BLaER1 treated with 17β-estradiol and CSF1 and Interleukin-3, amounts not matched to agents 10 nM and 100 nM (cell line): ENCODE data around the gene TMPRSS4.

Experiments
- H3K27ac ChIP-seq, 11 experiments: shearing (Covaris generic); formaldehyde crosslinking; 2 replicates each; pipeline ENCODE4 v1.8.1; 2022
- H3K27me3 ChIP-seq, 11 experiments: shearing (Covaris generic); formaldehyde crosslinking; 2 replicates each; pipeline ENCODE4 v1.8.1; 2022
- H3K36me3 ChIP-seq, 11 experiments: shearing (Covaris generic); formaldehyde crosslinking; 2 replicates each; pipeline ENCODE4 v1.8.1; 2022
- H3K4me1 ChIP-seq, 10 experiments: shearing (Covaris generic); formaldehyde crosslinking; 2 replicates each; pipeline ENCODE4 v1.8.1; 2022
- H3K4me2 ChIP-seq, 11 experiments: shearing (Covaris generic); formaldehyde crosslinking; 2 replicates each; pipeline ENCODE4 v1.8.1; 2022
- H3K4me3 ChIP-seq, 10 experiments: shearing (Covaris generic); formaldehyde crosslinking; 2 replicates each; pipeline ENCODE4 v1.8.1; 2022
- H3K9ac ChIP-seq, 11 experiments: shearing (Covaris generic); formaldehyde crosslinking; 2 replicates each; pipeline ENCODE4 v1.8.1; 2022
- H3K9me3 ChIP-seq, 11 experiments: shearing (Covaris generic); formaldehyde crosslinking; replicated peaks in 1 of 11; 2 replicates each; pipeline ENCODE4 v1.8.1; 2022
- H4K20me1 ChIP-seq, 11 experiments: shearing (Covaris generic); formaldehyde crosslinking; 2 replicates each; pipeline ENCODE4 v1.8.1; 2022
- Cebpa-rat ChIP-seq, 11 experiments: shearing (Covaris generic); IDR thresholded peaks; 2 replicates each; pipeline ENCODE4 v1.8.1; 2022

TMPRSS4 gene

DNA sequence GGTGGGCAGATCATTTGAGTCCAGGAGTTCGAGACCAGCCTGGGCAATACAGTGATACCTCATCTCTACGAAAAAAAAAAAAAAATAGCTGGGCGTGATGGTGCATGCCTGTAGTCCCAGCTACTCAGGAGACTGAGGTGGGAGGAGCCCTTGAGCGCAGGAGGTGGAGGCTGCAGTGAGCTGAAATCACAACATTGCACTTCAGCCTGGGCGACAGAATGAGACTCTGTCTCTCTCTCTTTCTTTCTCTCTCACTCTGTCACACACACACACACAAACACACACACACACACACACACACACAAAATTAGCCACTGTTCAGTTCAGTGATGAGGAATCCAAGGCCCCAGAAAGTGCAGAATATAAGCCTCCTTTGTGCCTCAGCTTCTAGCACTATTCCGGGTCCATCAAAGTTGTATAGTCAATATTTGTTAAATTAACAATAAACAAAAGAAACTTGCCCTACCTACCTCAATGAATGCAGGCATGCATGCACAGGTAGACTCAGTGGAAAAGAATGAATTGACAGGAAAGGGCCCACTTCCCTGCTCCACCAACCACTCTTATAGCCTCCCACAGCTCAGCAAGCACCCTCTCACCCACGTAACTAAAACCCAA lies 13.8 kb downstream of the TMPRSS4 start:
- no peaks in the 10 kb centered on the region for H3K27me3 ChIP-seq
- H3K4me2 ChIP-seq: no peak overlapping the region
- no peak overlapping the region for H3K27ac ChIP-seq
- no peak overlapping the region for H3K9ac ChIP-seq
- TF ChIP-seq Cebpa-rat (IDR thresholded peaks at IDR 0.05): no peak
- H3K36me3 ChIP-seq: peaks cover 0 to 7% (median 0%) of the 10 kb centered on the region in 11 experiments; a peak in 3 of 22 replicates
- H3K4me3 ChIP-seq: no peak overlapping the region
- peaks cover 28 to 39% (median 30%) of the 10 kb centered on the region in 11 experiments for H3K9me3 ChIP-seq
- H3K4me1 ChIP-seq: peaks cover 8 to 30% (median 19%) of the 10 kb centered on the region in 10 experiments; a peak in 18 of 20 replicates
- H4K20me1 ChIP-seq: no peaks in the 10 kb centered on the region

DNA sequence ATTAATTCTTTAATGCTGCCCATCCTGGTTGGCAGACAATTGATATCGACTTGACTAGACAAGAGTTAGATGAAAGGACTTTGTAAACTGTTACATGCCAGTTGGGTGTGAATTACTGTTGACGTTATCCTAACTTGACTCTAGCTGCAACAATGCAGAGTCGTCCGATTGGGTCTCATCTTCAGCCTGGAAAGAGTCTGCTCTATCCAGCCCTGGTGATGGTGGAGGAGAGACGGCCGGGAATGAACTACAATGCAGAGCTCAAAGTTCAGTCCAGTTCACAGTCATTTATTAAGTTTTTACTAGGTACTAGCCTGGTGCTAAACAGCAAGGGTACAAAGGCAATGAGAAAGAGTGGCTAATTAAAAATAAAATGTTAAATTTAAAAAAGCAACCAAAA lies 14.8 kb downstream of the TMPRSS4 start:
- Histone ChIP-seq H3K36me3 (peaks cover 0 to 7% (median 0%) of the 10 kb centered on the region in 11 experiments; a peak in 3 of 22 replicates), H3K4me1 (peaks cover 8 to 26% (median 18%) of the 10 kb centered on the region in 10 experiments; a peak in 18 of 20 replicates), H3K4me2 (no peak overlapping the region), H4K20me1 (no peaks in the 10 kb centered on the region), H3K9me3 (peaks cover 18 to 28% (median 19%) of the 10 kb centered on the region in 11 experiments), H3K27me3 (no peaks in the 10 kb centered on the region), H3K4me3 (no peak overlapping the region), H3K27ac (no peak overlapping the region), H3K9ac (no peak overlapping the region)
- TF ChIP-seq Cebpa-rat (IDR thresholded peaks at IDR 0.05): no peak

DNA sequence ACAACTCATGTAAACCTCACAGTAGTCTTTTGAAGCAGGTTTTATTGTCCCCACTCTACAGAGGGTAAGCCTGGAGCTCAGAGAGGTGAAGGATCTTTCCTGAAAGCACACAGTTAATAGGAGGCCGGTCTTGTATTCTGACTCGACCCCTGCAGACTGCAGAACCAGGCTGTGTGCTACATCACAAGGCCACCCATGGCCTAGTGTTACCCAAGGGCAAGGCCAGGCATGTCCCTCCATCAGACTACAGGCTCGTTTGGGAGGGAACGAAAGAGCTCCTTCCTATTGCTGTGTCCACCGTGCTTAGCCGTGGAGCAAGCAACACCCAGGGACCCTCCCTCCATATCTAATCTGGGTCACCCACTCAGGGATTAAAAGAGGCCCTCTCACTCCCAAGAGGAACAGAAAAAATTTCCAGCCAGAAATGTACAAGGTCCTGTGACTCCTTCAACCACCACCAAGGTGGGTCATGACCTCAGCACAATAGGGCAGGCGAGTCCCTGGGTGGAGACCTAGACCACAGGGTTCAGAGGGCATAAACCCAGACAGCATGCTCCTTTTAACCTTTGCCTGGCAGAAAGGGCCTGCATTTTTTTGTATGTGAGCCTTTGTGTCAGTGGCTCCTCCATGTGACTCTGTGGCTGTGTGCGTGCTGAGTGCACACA lies 16.2 kb downstream of the TMPRSS4 start:
- Histone ChIP-seq H3K4me3 (no peak overlapping the region), H3K4me2 (no peak overlapping the region), H3K27ac (no peak overlapping the region), H4K20me1 (no peaks in the 10 kb centered on the region), H3K36me3 (peaks cover 0 to 1% (median 0%) of the 10 kb centered on the region in 11 experiments; a peak in 1 of 22 replicates), H3K9ac (no peak overlapping the region), H3K27me3 (no peaks in the 10 kb centered on the region), H3K4me1 (peaks cover 5 to 12% (median 11%) of the 10 kb centered on the region in 10 experiments; a peak in 18 of 20 replicates), H3K9me3 (peaks cover 4 to 15% (median 6%) of the 10 kb centered on the region in 11 experiments; a peak in 20 of 22 replicates)
- TF ChIP-seq Cebpa-rat (IDR thresholded peaks at IDR 0.05): no peak

DNA sequence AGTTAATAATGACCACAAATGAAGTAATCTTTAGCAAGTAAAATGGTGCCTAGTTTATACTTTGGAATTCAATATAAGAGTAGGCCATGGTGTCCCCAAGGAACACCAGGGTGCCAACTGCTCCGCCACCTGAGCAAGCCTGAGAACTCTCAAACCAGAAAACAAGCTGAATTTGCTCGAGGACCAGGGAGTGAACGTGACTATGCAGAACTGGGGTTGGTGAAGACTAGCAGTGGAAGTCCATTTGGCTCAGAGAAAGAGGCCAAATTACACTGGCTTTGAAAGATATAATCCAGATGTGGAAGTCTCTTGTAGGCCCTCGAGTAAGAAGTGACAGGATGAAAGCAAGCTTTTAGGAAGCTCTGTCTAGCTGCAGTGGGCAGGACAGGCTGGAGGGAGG lies 18.6 kb downstream of the TMPRSS4 start:
- no peak overlapping the region for H3K27ac ChIP-seq
- H3K9me3 ChIP-seq: no peaks in the 10 kb centered on the region
- no peaks in the 10 kb centered on the region for H3K27me3 ChIP-seq
- H3K36me3 ChIP-seq: no peaks in the 10 kb centered on the region
- H3K4me1 ChIP-seq: no peaks in the 10 kb centered on the region
- no peak overlapping the region for H3K4me2 ChIP-seq
- no peak overlapping the region for H3K9ac ChIP-seq
- H3K4me3 ChIP-seq: no peak overlapping the region
- H4K20me1 ChIP-seq: no peaks in the 10 kb centered on the region
- TF ChIP-seq Cebpa-rat (IDR thresholded peaks at IDR 0.05): no peak

DNA sequence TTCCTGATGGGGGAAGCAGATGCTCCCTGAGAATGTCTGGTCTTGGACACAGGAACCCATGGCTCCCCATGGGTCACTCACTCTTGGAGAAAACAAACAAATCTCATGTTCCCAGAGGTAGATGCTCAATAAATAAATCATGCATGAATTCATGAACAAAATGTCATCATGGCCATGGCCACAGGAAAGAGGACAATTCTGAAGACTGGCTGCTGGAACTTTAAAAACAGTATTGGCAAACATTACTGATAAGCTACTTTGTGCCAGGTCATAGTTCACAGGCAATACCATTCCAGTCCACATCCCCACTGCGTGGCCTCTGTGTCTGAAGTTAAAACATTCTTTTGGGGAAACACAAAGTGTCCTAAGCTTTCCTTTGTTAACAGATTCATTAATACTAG lies 19.1 kb downstream of the TMPRSS4 start:
- Histone ChIP-seq H3K27me3 (no peaks in the 10 kb centered on the region), H3K36me3 (no peaks in the 10 kb centered on the region), H3K27ac (no peak overlapping the region), H3K9ac (no peak overlapping the region), H3K9me3 (no peaks in the 10 kb centered on the region), H3K4me1 (no peaks in the 10 kb centered on the region), H3K4me3 (no peak overlapping the region), H3K4me2 (no peak overlapping the region), H4K20me1 (no peaks in the 10 kb centered on the region)
- no peak for TF ChIP-seq Cebpa-rat (IDR thresholded peaks at IDR 0.05)

DNA sequence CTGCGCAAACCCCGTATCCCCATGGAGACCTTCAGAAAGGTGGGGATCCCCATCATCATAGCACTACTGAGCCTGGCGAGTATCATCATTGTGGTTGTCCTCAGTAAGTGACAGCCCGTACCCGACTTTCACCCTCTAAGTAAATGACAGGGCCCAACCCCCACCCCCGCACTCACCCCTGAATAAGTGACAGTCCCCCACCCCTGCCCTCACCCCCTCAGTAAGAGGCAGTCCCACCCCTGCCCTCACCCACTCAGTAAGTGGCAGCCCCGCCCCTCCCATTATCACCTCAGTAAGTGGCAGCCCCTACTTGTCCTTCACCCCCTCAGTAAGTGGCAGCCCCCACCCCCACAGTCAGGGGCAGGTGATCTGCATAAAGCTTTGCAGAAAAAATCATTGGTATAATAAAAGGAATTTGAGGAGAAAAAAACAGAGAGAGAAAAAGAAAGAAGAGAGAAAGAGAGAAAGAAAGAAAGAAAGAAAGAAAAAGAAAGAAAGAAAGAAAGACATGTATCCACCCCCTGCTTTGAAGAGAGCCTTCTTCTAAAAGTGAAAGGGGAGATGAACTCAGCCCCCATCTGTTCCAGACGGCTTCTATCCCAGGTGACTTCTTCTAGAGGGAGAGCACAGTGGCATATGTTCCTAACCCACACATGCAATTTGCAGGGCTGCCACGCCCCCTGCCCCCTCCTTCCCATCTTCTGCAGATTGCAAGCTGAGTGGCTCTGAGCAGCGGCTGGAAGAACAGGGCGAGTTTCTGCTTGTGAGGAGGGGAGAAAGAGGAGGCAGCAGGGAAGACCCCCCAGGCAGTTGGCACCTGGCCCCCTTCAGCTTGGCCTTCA lies 22.3 kb downstream of the TMPRSS4 start:
- no peaks in the 10 kb centered on the region for H3K9me3 ChIP-seq
- H3K27me3 ChIP-seq: no peaks in the 10 kb centered on the region
- no peak overlapping the region for H3K4me2 ChIP-seq
- no peak for TF ChIP-seq Cebpa-rat (IDR thresholded peaks at IDR 0.05)
- no peaks in the 10 kb centered on the region for H4K20me1 ChIP-seq
- H3K4me3 ChIP-seq: no peak overlapping the region
- no peaks in the 10 kb centered on the region for H3K36me3 ChIP-seq
- H3K4me1 ChIP-seq: peaks cover 0 to 11% (median 7%) of the 10 kb centered on the region in 10 experiments; a peak in 6 of 20 replicates
- no peak overlapping the region for H3K27ac ChIP-seq
- no peak overlapping the region for H3K9ac ChIP-seq

DNA sequence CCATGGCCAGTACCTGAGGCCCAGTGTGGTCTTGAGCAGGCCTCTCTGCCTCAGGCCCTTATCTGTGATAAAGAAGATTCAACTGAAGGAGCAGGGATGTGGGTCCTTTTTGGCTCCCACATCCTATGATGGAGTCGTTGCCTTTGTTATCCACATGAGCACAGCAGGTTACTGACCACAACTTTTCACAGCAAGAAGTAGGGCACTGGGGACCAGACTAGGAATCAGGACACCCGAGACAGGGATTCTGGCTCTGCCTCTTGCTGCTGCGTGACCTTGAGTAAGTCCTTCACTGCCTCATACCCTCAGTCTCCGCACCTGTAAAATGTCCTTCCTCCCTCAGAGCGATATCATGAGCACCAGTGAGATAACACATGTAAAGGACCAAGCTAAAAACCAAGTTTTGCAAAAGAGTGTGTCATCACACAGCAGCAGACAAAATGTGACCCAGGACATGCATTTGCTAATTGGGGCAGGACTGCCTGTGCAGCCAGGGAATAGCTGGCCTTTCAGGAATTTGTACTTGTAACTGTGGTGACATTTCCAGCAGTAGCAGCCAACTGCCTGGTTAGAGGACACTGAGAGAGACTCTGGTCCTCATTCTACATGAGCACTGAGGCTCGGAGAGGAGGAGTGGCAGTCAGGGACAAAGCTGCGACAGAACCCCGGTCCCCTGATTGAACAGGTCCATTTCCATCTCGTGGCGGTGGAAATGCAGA lies 23.1 kb downstream of the TMPRSS4 start:
- H3K27ac ChIP-seq: no peak overlapping the region
- H3K4me1 ChIP-seq: peaks cover 0 to 11% (median 7%) of the 10 kb centered on the region in 10 experiments; a peak in 6 of 20 replicates
- H4K20me1 ChIP-seq: no peaks in the 10 kb centered on the region; a peak in 1 of 22 replicates
- no peaks in the 10 kb centered on the region for H3K9me3 ChIP-seq
- H3K4me3 ChIP-seq: no peak overlapping the region
- no peaks in the 10 kb centered on the region for H3K36me3 ChIP-seq
- TF ChIP-seq Cebpa-rat (IDR thresholded peaks at IDR 0.05): no peak
- H3K27me3 ChIP-seq: no peaks in the 10 kb centered on the region
- no peak overlapping the region for H3K9ac ChIP-seq
- H3K4me2 ChIP-seq: no peak overlapping the region

DNA sequence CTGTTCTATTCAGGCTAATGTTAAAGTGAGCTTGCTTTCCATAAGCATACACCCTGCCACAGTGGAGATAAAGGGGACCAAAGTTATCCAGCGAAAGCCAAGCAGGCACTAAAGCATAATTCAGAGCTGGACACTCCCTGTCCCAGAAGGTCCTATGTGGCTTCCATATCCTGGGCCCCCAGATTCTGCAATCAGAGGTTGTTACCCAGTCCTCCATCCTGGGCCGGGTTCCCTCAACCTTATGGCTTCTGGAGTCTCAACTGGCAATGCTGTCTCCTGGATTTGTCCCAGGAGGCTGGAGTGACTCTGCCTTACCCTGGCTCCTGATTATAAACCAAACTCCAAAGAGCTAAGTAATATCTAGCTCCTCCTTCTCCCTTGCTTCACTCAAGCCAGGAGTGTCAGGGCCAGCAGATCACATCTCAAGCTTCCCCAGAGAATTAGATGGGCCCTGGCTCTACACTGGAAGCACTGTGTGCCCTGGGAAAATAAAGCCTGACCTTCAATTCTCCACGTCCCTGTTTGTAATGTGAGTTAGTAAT lies 23.9 kb downstream of the TMPRSS4 start:
- Histone ChIP-seq H3K9me3 (no peaks in the 10 kb centered on the region), H3K27ac (no peak overlapping the region), H3K4me3 (no peak overlapping the region), H3K4me2 (no peak overlapping the region), H3K9ac (no peak overlapping the region), H3K36me3 (no peaks in the 10 kb centered on the region), H3K27me3 (no peaks in the 10 kb centered on the region), H4K20me1 (no peaks in the 10 kb centered on the region; a peak in 1 of 22 replicates), H3K4me1 (peaks cover 0 to 11% (median 7%) of the 10 kb centered on the region in 10 experiments; a peak in 6 of 20 replicates)
- no peak for TF ChIP-seq Cebpa-rat (IDR thresholded peaks at IDR 0.05)
